Sigmoid colon (tissue), 7 donors: ENCODE data around the gene ECHS1. TPM values are rescaled to one million over a fixed set of nuclear protein-coding genes. Genes with fewer than 3 reads are reported as not detected.
"Not testable (repeated sequence)": the region's sequence is repeated elsewhere in the genome, so short reads cannot be mapped to it uniquely, and the experiment has no call there.

Experiments used
- DNase-seq: peaks from one replicate; pipeline ENCODE4 v3.0.0-alpha.2; 2019
- H3K27ac ChIP-seq, 4 donors: fragments of 200-600 bp; sonication (generic); one replicate each; pipeline ENCODE4 v1.5.1; 2016 to 2019; ENCODE audit warnings: mild to moderate bottlenecking in 1 of 4
- H3K27me3 ChIP-seq, 3 donors: fragments of 200-600 bp; sonication (generic); one replicate each; pipeline ENCODE4 v1.5.1; 2019; ENCODE audit warnings: mild to moderate bottlenecking in 1 of 3
- H3K36me3 ChIP-seq, 4 donors: fragments of 200-600 bp; sonication (generic); one replicate each; pipeline ENCODE4 v1.5.1; 2016 to 2019
- H3K4me1 ChIP-seq, 4 donors: fragments of 200-600 bp; sonication (generic); one replicate each; pipeline ENCODE4 v1.5.1; 2017 to 2019
- H3K4me3 ChIP-seq, 4 donors: fragments of 200-600 bp; sonication (generic); one replicate each; pipeline ENCODE4 v1.5.1; 2017 to 2019; ENCODE audit warnings: mild to moderate bottlenecking in 2 of 4, moderate library complexity in 1 of 4
- H3K9me3 ChIP-seq, 4 donors: fragments of 200-600 bp in 3 of 4; sonication (generic) in 3 of 4; one replicate each; pipeline versions ENCODE4 v1.5.1 to v1.6.1; 2013 to 2019
- EP300 ChIP-seq, 4 donors: sonication (generic); formaldehyde crosslinking; IDR thresholded peaks; one replicate each; pipeline ENCODE4 v1.6.1; 2017; ENCODE audit warnings: antibody characterized with exemption in 4 of 4
- POLR2A ChIP-seq, 2 donors: fragments of 450-650 bp; IDR thresholded peaks; one replicate each; pipeline ENCODE4 v1.6.1; 2016; ENCODE audit warnings: antibody characterized with exemption in 2 of 2, mild to moderate bottlenecking in 2 of 2, moderate library complexity in 2 of 2
- POLR2AphosphoS5 ChIP-seq, 4 donors: sonication (generic); formaldehyde crosslinking; IDR thresholded peaks; one replicate each; pipeline ENCODE4 v1.6.1; 2017; ENCODE audit warnings: antibody characterized with exemption in 4 of 4
- WGBS, 2 donors: extraction: QIAGEN DNeasy Blood & Tissue Kit; methylation state at CpG; one replicate each; pipeline ENCODE4 v1.1.7; 2013; 5-methylcytosine and 5-hydroxymethylcytosine counted together
- intact Hi-C: fragments of 100-400 bp; cut with DNase I; formaldehyde crosslinking; loops from one replicate; pipeline ENCODE4 v1.15.1; 2023
- polyA plus RNA-seq, 3 donors: library from polyadenylated mRNA; stranded (reverse); fragments of 200-250 nt; gene quantifications; one replicate each; pipeline ENCODE4 v1.2.3, GENCODE V29; 2013
- total RNA-seq, 4 donors: library from RNA; depleted of rRNA; stranded (reverse); fragments of >200 nt; gene quantifications; one replicate each; pipeline ENCODE4 v1.1.0, GENCODE V29; 2016
- TF ChIP-seq, protein P1 (sequence below), 4 experiments: fragments of 450-650 bp in 3 of 4; fragments of 200-600 bp in 1 of 4; IDR thresholded peaks; one replicate each; pipeline ENCODE4 v1.5.1; 2016 to 2019; ENCODE audit warnings: antibody characterized with exemption in 4 of 4, mild to moderate bottlenecking in 3 of 4, moderate library complexity in 2 of 4
- donor health status: healthy with polysubstance abuse.
- donor health status: Bipolar disorder and iron deficiency.
- donor health status: healthy.

ECHS1 gene
- total and polyA plus RNA-seq, 7 donors = 58.6 to 360 (median 87.0) TPM

DNA sequence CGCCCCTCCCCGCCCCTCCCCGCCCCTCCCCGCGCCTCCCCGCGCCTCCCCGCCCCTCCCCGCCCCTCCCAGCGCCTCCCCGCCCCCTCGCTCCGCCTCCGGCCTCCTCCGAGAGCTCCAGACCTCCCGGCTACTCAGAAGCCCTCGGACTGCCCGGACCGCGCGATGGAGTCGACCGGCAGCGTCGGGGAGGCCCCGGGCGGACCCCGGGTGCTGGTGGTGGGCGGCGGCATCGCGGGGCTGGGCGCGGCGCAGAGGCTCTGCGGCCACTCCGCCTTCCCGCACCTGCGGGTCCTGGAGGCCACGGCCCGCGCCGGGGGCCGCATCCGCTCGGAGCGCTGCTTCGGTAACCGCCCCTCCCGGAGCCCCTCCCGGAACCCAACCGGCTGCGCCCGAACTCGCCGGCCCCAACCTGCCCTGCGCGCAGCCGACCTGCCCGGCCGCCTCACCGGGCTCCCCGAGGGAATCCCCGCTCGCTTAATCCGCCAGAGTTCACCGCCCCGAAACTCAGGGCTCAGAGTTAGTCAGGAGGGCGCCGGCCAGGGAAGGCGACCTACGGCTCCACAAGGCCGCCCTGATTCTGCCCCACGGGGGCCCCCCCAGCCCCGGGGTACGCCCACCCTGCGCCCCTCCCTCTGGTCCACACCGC is 6.1 kb upstream of the ECHS1 start, which contains the start of gene PAOX:
TSS of gene PAOX (plus strand) at position 111 of the 649 bp plus-strand sequence. CDS start at position 166, 55 bp downstream.
- intact Hi-C loops = loop anchor here (2.0 to 5.0 kb wide), 3 partner anchors 14 to 117 kb away; no protein-coding TSS in a partner anchor
- no peaks in the 10 kb centered on the region for H3K9me3 ChIP-seq

DNA sequence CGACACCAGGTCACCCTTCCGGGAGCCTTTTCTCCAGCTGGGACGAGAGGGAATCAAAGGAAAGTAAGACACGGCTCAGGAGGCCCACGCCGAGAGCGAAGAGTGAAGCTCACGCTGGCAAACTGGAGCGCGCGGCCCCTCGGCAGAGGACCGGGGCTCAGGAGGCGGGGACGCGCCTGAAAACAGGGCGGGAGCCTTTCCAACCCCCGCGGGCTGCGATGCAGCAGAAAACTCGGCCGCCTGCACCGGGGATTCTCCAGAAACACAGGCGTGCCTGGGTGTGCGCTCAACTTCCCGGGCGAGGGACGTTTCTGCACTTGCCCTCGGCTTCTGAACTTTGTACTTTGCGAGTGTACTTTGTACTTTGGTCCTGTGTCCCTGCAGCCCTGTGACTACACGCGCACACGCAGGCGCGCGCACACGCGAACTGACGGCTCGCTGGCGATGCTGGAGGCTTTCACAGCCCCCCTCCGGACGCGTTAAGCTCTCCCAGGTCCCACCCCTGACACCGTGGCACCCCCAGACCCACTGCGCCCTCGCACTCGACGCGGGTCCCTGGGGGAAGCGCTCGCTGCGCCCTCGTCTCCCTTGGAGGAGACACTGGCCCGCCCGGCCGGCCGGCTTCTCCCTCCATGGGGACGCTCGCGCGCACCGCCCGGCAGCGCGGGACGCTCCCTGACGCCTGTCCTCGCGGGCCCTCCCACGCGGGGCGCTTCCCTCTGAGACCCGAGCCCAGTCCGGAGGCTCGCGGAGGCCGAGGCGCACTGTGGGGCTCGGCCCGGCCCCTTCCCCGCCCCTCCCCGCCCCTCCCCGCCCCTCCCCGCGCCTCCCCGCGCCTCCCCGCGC is 5.3 kb upstream of the ECHS1 start:
- 0 to 1% methylated on average over 83 to 84 of the region's 90 CpGs for WGBS, 2 donors
- peak; percentile 81 for DNase-seq
- TF ChIP-seq POLR2A (IDR thresholded peaks at IDR 0.05) (peak in 1 of 2 donors; percentile 34), POLR2AphosphoS5 (IDR thresholded peaks at IDR 0.05) (peak in 3 of 4 donors; percentile 4 to 78 (median 72))
- TF ChIP-seq, protein P1, sequence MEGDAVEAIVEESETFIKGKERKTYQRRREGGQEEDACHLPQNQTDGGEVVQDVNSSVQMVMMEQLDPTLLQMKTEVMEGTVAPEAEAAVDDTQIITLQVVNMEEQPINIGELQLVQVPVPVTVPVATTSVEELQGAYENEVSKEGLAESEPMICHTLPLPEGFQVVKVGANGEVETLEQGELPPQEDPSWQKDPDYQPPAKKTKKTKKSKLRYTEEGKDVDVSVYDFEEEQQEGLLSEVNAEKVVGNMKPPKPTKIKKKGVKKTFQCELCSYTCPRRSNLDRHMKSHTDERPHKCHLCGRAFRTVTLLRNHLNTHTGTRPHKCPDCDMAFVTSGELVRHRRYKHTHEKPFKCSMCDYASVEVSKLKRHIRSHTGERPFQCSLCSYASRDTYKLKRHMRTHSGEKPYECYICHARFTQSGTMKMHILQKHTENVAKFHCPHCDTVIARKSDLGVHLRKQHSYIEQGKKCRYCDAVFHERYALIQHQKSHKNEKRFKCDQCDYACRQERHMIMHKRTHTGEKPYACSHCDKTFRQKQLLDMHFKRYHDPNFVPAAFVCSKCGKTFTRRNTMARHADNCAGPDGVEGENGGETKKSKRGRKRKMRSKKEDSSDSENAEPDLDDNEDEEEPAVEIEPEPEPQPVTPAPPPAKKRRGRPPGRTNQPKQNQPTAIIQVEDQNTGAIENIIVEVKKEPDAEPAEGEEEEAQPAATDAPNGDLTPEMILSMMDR (IDR thresholded peaks at IDR 0.05) = no peak

More for the DNA sequence above, 6.1 kb upstream of the ECHS1 start, which contains the start of gene PAOX:
- TF ChIP-seq POLR2AphosphoS5 (IDR thresholded peaks at IDR 0.05) = peak in 2 of 4 donors; percentile 28 to 77
- TF ChIP-seq, protein P1 (IDR thresholded peaks at IDR 0.05) = no peak
- Histone ChIP-seq H3K4me1 (peaks cover 0 to 25% (median 19%) of the 10 kb centered on the region in 4 donors), H3K36me3 (peaks cover 0 to 16% (median 0%) of the 10 kb centered on the region in 4 donors), H3K4me3 (peak within 1 kb of the TSS; percentile 64 to 98 (median 80)), H3K27ac (peak within 1 kb of the TSS; percentile 83 to 93 (median 86)), H3K27me3 (no peaks in the 10 kb centered on the region)
- WGBS, 2 donors = 3 to 4% methylated on average over 67 to 69 of the region's 78 CpGs
- DNase-seq = peak; percentile 88

DNA sequence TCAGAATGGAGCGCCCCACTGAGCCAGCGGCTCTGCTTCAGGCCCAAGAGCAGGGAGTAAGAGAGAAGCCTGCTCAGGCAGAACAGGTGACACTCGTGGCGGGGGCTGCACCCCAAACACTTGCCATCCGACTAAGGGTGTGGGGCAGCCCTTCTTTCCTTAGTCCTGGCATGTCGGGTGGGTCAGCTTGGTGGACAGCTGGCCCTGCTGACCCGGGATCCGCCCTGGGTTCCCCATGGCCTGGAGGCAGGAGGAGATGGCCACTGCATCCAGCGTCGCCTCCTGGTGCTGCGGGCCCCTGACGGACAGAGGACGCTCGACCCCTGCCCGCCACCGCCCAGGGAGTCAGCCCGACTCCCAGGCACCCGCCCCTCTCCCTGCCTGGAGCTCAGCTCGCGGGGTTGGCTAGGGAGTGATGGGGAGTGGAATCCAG is 4.7 kb upstream of the ECHS1 start:
- H3K27ac ChIP-seq = peak overlapping the region; percentile 83 to 93 (median 86)
- no peak for TF ChIP-seq POLR2AphosphoS5 (IDR thresholded peaks at IDR 0.05)
- TF ChIP-seq, protein P1 (IDR thresholded peaks at IDR 0.05) = no peak
- no peak for TF ChIP-seq POLR2A (IDR thresholded peaks at IDR 0.05)
- TF ChIP-seq EP300 (IDR thresholded peaks at IDR 0.05) = no peak
- H3K36me3 ChIP-seq = peaks cover 0 to 10% (median 0%) of the 10 kb centered on the region in 4 donors
- no peaks in the 10 kb centered on the region for H3K27me3 ChIP-seq
- H3K4me3 ChIP-seq = peak overlapping the region; percentile 64 to 98 (median 80)
- no peaks in the 10 kb centered on the region for H3K9me3 ChIP-seq
- H3K4me1 ChIP-seq = peaks cover 0 to 32% (median 24%) of the 10 kb centered on the region in 4 donors
- intact Hi-C loops = loop anchor here (2.0 to 5.0 kb wide), 3 partner anchors 15 to 116 kb away; no protein-coding TSS in a partner anchor
- WGBS, 2 donors = 22 to 33% methylated on average over 20 of the region's 20 CpGs
- no peak for DNase-seq

More for the DNA sequence above, 5.3 kb upstream of the ECHS1 start:
- intact Hi-C loops = loop anchor here (2.0 to 5.0 kb wide), 3 partner anchors 14 to 116 kb away; no protein-coding TSS in a partner anchor
- Histone ChIP-seq H3K27ac (peak overlapping the region; percentile 83 to 93 (median 86)), H3K36me3 (peaks cover 0 to 10% (median 0%) of the 10 kb centered on the region in 4 donors), H3K4me3 (peak overlapping the region; percentile 64 to 98 (median 80)), H3K9me3 (no peaks in the 10 kb centered on the region), H3K4me1 (peaks cover 0 to 32% (median 24%) of the 10 kb centered on the region in 4 donors), H3K27me3 (no peaks in the 10 kb centered on the region)

DNA sequence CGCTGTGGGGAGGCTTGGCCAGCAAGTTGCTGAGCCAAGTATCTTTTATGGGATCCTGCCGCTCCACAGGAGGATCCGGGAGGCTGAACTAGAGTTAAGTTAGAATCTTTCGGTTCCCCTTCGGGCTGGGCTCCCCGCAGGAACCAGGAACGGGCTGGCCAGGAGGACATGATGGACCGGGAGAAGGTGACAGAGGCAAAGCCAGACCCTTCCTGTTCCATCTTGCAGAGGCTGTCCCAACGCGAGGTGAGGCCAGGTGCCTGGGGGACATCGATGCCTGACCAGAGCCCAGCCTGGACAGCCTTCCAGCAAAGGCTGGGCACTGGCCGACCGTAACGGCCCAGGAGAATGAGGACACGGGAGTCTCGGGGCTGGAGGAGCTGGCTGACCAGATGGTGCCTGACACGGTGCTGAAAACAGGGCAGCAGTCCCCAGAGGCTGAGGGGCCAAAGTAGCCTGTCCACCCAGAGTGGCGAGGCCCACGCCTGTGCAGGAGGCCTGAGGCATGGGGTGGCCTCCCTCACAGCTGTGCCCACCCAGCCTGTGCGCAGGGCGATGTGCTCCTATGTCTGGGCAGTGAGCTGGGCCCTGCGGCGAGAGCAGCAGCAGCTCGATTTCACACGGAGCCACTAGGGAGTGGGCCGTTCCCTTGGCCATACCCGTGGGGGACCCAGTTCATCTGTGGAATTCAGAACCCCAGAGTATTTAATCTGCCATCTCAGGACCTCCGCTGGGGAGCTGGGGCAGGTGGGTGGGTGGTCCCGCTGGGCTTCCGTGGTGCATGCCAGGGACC is 4.1 kb upstream of the ECHS1 start:
- DNase-seq = no peak
- 93 to 94% methylated on average over 30 of the region's 30 CpGs for WGBS, 2 donors
- peak overlapping the region in 1 of 4 donors; percentile 83 for H3K27ac ChIP-seq
- H3K36me3 ChIP-seq = peaks cover 0 to 6% (median 0%) of the 10 kb centered on the region in 4 donors
- TF ChIP-seq, protein P1 (IDR thresholded peaks at IDR 0.05) = no peak
- TF ChIP-seq POLR2AphosphoS5 (IDR thresholded peaks at IDR 0.05) (no peak), POLR2A (IDR thresholded peaks at IDR 0.05) (no peak), EP300 (IDR thresholded peaks at IDR 0.05) (no peak)
- H3K27me3 ChIP-seq = no peaks in the 10 kb centered on the region
- H3K4me1 ChIP-seq = peaks cover 0 to 37% (median 29%) of the 10 kb centered on the region in 4 donors
- intact Hi-C loops = loop anchor here (5.0 kb wide), 1 partner anchor 115 kb away; no protein-coding TSS in a partner anchor
- H3K4me3 ChIP-seq = peak overlapping the region in 1 of 4 donors; percentile 78
- H3K9me3 ChIP-seq = no peaks in the 10 kb centered on the region

DNA sequence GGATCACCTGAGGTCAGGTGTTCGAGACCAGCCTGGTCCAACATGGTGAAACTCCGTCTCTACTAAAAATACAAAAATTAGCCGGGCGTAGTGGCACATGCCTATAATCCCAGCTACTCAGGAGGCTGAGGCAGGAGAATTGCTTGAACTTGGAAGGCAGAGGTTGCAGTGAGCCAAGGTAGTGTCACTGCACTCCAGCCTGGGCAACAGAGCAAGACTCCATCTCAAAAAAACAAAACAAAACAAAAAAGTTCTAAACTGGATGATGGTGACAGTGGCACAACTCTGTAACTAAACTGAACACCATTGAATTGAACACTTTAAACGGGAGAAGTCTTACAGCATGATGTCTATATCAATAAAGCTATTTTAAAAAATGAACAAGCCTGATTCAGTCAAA is 3.0 kb upstream of the ECHS1 start:
- not testable (repeated sequence) for H3K4me3 ChIP-seq, H3K27ac ChIP-seq, H3K27me3 ChIP-seq, H3K9me3 ChIP-seq, H3K36me3 ChIP-seq, DNase-seq
- intact Hi-C loops = loop anchor here (5.0 kb wide), 1 partner anchor 114 kb away; no protein-coding TSS in a partner anchor
- peaks cover 0 to 43% (median 34%) of the 10 kb centered on the region in 4 donors for H3K4me1 ChIP-seq
- 93 to 94% methylated on average over 5 of the region's 5 CpGs for WGBS, 2 donors
